AG09319 (cell line): ENCODE data around the gene SGSH.

Experiments used
- DNase-seq: peaks from one replicate; pipeline ENCODE4 v3.0.0-alpha.2; 2010; ENCODE audit warnings: low read depth; ENCODE audit errors: extremely low read depth
- TF ChIP-seq, protein P1 (sequence below): IDR thresholded peaks from 2 replicates; pipeline ENCODE4 v1.5.1; 2011; ENCODE audit warnings: low read depth, mild to moderate bottlenecking, inconsistent platforms, low read length, moderate library complexity

SGSH gene

DNA sequence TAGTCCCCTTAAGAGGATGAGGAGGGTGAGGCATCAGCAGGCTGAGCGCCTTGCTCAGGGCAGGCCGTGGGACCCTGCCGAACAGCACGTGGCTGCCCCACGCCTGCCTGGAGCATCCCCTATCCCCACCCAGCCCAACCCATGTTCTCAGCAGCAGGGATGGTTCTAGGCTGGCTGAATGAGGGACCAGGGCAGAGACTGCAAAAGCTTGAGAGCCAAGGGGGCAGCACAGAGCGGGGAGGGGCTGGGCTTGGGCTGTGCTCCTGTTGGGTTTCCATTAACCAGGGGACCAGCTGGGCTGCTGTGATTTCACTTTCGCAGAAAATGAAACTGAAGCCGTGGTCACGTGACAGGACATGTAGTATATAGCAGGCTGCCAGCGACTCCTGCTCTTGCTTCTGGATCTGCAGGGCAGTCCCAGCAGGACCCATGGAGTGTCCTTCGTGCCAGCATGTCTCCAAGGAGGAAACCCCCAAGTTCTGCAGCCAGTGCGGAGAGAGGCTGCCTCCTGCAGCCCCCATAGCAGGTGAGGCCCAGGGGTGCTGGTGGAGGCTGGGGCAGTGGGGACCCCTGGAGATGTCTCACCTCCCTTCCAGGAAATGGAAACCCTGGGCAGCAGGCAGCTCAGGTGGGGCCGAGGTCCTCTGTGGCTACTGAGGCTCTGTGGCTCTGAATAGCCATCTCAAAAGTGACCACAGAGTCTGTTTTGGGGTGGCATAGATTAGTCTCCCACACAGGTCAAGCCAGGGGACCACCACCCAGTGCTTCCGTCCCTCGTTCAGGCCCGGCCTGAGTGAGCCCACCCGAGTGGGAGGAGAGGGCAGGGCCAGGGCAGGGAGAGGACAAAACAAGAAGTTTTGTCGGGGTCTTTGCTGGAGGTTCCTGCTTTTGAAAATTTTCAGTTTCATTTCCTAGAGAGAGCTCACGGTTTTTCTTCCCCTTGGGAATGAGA lies 43.4 kb upstream of the SGSH start:
- DNase-seq = peak; percentile 83

GRCh38 chr17:80262775-80263244 lies 42.7 kb upstream of the SGSH start:
- no peak for DNase-seq
- TF ChIP-seq, protein P1, sequence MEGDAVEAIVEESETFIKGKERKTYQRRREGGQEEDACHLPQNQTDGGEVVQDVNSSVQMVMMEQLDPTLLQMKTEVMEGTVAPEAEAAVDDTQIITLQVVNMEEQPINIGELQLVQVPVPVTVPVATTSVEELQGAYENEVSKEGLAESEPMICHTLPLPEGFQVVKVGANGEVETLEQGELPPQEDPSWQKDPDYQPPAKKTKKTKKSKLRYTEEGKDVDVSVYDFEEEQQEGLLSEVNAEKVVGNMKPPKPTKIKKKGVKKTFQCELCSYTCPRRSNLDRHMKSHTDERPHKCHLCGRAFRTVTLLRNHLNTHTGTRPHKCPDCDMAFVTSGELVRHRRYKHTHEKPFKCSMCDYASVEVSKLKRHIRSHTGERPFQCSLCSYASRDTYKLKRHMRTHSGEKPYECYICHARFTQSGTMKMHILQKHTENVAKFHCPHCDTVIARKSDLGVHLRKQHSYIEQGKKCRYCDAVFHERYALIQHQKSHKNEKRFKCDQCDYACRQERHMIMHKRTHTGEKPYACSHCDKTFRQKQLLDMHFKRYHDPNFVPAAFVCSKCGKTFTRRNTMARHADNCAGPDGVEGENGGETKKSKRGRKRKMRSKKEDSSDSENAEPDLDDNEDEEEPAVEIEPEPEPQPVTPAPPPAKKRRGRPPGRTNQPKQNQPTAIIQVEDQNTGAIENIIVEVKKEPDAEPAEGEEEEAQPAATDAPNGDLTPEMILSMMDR = no peak

More for the DNA sequence above, 43.4 kb upstream of the SGSH start:
- TF ChIP-seq, protein P1 = no peak; the same call in none of the 2 replicates

DNA sequence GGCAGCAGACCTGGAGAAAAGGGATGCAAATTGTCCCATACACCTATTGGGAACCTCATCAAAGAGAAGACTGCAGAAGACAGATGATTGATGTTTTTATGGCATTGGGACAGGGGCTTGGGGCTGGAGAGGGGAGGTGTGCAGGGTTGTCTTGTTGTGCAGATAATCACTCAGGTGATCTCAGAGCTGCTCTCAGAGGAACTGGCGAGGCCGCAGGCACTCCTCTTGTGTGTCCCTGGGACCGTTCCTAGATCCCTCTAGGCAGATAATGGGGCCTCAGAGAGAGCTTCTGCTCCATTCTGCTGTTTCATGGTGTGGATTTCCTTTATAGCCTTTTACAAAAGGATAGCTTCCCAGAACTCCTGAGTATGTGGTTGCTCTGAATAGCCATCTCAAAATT lies 42.2 kb upstream of the SGSH start:
- DNase-seq = no peak
- TF ChIP-seq, protein P1 = no peak

DNA sequence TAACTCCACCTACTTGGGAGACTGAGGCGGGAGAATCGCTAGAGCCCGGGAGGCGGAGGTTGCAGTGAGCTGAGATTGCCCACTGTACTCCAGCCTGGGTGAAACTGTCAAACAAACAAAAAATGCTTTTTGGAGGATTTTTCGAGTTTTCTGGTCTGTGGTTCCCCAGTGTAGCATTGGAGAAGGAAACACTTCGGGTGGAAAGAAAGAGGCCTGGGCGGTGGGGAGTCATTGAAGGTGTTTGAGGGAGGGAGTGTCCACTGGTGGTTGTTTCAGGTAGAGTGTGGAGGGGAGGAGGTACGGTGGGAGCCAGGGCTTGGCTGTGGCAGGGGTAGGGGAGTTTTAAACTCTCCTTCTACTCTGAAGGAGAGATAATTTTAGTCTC lies 41.8 kb upstream of the SGSH start:
- DNase-seq = no peak
- TF ChIP-seq, protein P1 = no peak

- TF ChIP-seq, protein P1 = no peak
- no peak for DNase-seq
Observed at GRCh38 chr17:80261159-80261894, 41.2 kb upstream of the SGSH start.

DNA sequence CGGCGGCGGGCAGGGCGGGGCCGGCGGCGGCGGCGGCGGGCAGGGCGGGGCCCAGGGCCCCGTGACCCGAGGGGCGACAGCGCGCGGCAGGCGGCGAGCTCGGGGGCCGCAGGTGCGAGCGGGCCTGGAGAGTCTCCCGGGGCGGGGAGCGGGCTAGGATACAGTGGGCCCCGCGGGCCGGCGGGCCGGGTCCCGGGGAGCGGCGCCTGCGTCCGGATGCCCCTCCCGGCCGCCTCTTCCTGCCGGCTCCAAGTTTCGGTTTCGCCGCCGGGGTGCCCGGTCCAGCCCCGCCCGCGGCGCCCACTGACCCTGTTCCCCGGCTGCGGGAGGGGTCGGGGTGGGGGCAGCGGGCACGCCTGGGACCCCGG lies 40.6 kb upstream of the SGSH start, which contains the start of gene RNF213:
Gene RNF213, plus strand, starts transcription at position 62 of the 368 bp plus-strand sequence. CDS start 2,830 bp downstream, outside the sequence.
- DNase-seq = no peak
- TF ChIP-seq, protein P1 = no peak
